ENCODE data around the gene IL21R. TPM values are rescaled to one million over a fixed set of nuclear protein-coding genes. Genes with fewer than 3 reads are reported as not detected.

IL21R gene
- total RNA-seq, 1 experiment from 2014 or later = 0.33 TPM

DNA sequence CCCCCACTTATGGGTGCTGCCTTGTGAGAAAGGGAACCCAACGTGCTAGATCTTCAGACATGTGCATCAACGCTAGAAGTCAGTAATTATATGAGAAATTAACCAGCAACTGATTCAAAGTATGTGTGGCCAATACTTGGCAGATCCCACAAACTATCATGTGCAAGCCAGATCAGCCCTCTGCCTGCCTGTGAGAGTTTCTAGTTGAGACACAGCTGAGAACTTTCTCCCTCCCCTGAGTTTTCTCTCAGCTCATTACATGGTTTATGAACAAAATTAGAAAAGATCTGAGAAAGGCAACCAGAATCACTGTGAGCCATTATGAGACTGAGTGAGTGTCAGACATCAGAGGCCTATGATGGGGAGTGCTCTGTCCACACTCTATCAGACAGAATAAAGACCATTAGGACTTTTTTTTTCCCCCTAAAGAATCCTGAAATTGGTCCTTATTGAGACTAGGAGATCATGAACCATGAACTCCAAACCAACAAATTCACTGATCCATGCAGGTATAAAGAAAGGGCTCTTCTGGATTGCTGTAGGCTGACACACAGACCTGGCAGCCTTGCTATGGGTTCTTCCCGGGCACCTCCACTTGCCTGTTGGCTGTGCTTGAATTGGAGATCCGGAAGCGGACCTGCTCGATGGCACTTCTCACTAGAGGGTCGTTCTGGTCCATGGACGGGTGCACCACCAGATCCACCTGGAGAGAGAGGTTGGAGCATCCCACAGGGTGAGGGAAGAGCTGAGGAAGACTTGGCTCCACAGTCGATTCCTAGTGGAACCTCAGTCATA, 96.3 kb downstream of the IL21R start:
- Histone ChIP-seq H3K27me3 (no peaks in the 10 kb centered on the region), H3K36me3 (peaks cover 92% of the 10 kb centered on the region), H3K9me3 (no peaks in the 10 kb centered on the region), H3K4me3 (no peak overlapping the region)
- no peak for DNase-seq

DNA sequence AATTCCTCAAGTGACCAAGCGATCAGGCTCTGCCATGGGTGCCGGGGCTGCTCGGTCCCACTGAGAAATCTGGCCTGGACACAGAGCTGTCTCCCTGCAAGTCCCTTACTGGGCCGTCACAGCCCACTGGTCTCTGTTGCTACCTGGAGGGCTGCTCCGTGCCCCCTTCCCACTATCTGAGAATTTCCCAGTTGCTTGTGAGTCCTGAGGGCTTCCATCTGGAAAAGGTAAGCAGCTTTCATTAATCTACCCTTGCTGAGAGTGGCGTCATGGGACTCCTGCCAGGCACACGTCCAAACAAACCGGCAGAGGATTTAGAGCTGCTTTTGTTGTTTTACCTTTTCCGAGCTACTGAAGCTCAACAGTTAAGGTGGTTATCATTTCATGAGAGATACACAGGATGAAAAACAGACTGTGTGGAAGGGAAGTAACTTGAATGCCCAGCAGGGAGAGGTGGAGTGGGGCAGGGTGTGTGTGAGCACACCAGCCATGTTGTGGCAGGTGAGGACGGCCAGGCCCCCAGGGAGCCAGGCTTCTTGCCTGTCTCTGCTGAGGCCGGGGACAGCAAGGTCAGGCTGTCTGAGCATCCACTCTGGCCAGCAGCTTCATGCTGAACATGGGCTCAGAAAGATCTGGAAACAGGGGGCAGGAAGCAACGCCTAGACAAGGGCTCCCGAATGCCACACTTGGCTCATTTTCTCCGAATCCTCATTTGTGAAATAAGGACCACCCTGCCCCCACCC, 97.1 kb downstream of the IL21R start:
- Histone ChIP-seq H3K27me3 (no peaks in the 10 kb centered on the region), H3K36me3 (peaks cover 92% of the 10 kb centered on the region), H3K9me3 (no peaks in the 10 kb centered on the region), H3K4me3 (no peak overlapping the region)
- no peak for DNase-seq

DNA sequence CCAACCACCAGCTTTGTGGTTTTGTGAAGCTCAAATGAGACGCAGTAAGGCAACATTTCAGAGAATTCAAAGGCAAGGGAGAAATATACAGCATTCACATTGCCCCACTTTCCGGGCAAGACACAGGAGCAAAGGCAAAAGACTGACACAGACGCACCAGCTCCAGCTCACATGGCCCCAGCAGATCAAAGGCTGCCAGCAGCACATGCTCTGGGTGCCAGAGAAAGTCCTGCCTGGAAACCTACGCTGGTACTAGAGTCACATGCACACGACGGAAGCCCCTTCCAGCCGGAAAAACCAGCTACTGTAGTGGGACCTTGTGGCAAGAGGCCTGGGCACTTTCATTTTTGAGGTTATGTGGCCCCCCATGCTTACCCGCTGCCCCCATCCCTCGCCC, 97.7 kb downstream of the IL21R start:
- no peaks in the 10 kb centered on the region for H3K9me3 ChIP-seq
- peaks cover 94% of the 10 kb centered on the region for H3K36me3 ChIP-seq
- no peak for DNase-seq

DNA sequence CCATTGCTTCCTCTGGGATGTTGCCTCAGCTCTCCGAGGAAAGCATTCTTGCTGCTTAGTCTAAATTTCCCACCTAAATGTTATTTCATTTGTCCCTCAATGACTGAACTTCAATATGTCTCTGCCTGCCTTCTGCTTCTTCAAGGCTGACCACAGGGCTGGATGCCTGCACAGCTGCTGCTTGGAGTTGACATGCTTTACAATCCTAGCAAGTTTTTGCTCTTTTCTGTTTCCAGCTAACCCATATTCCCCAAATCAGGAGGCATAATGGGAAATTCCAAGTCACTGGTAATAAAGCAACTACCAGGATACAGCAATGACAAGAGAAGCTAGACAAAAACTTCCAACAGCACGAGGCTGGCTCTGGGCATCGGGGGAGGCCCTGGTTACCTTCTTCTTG, 98.8 kb downstream of the IL21R start:
- Histone ChIP-seq H3K4me3 (no peak overlapping the region), H3K36me3 (peaks cover 94% of the 10 kb centered on the region), H3K27me3 (no peaks in the 10 kb centered on the region), H3K9me3 (no peaks in the 10 kb centered on the region)
- no peak for DNase-seq

More for the DNA sequence above, 97.7 kb downstream of the IL21R start:
- H3K27me3 ChIP-seq = no peaks in the 10 kb centered on the region
- no peak overlapping the region for H3K4me3 ChIP-seq

Other genes starting within 250 kb of the IL21R start
- 4.4 and 10.2 TPM in 2 replicates for gene KDM8, start 198.6 kb upstream of the IL21R start, total RNA-seq (2014; rRNA removed; shearing (Covaris generic); ENCODE audit: low replicate concordance)
- 51.7 and 66.6 TPM in 2 replicates for gene NSMCE1, start 133.4 kb upstream of the IL21R start, total RNA-seq (2014; rRNA removed; shearing (Covaris generic); ENCODE audit: low replicate concordance)
- gene IL4R, start 88.2 kb upstream of the IL21R start, total RNA-seq (2014; rRNA removed; shearing (Covaris generic); ENCODE audit: low replicate concordance) = 26.1 and 40.9 TPM in 2 replicates
- gene GTF3C1, start 147.7 kb downstream of the IL21R start, total RNA-seq (2014; rRNA removed; shearing (Covaris generic); ENCODE audit: low replicate concordance) = 62.4 and 88.2 TPM in 2 replicates
- gene KATNIP, start 148.0 kb downstream of the IL21R start, total RNA-seq (2014; rRNA removed; shearing (Covaris generic); ENCODE audit: low replicate concordance) = 1.5 and 8.0 TPM in 2 replicates

Data from MG63 (cell line).